ENCODE measurements around the gene PPFIBP1.

DNA sequence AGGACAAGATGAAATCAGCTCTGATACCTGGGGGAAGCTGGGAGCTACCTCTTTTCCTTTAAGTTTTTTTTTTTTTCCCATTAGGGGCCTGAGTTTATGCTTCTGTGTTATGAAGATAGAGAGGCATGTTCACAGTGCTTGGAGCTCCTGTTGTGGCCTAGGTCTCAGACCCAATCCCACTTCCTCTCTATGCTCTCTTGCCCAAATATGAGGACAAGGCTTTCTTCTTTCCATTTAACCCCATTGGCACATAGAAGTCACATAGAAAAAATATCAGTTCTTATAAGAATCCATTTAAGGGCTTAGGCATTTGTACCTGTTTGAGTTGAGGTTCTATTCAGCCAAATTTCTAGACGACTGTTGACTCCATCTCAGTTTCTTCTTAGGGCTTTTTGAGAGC lies 199.2 kb downstream of the PPFIBP1 start:
- TF ChIP-seq EZH2phosphoT487 (IDR thresholded peaks at IDR 0.05; ENCODE audit: low read depth): no peak
- TF ChIP-seq, protein P1, sequence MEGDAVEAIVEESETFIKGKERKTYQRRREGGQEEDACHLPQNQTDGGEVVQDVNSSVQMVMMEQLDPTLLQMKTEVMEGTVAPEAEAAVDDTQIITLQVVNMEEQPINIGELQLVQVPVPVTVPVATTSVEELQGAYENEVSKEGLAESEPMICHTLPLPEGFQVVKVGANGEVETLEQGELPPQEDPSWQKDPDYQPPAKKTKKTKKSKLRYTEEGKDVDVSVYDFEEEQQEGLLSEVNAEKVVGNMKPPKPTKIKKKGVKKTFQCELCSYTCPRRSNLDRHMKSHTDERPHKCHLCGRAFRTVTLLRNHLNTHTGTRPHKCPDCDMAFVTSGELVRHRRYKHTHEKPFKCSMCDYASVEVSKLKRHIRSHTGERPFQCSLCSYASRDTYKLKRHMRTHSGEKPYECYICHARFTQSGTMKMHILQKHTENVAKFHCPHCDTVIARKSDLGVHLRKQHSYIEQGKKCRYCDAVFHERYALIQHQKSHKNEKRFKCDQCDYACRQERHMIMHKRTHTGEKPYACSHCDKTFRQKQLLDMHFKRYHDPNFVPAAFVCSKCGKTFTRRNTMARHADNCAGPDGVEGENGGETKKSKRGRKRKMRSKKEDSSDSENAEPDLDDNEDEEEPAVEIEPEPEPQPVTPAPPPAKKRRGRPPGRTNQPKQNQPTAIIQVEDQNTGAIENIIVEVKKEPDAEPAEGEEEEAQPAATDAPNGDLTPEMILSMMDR (IDR thresholded peaks at IDR 0.05; ENCODE audit: low read depth, low read length): no peak

All from OCI-LY3 (cell line).